GM18873 (cell line): ENCODE measurements around the gene ARL2BP.
"Not testable (repeated sequence)": the region's sequence is repeated elsewhere in the genome, so short reads cannot be mapped to it uniquely, and the experiment has no call there.

Source experiments
- ATAC-seq: cut with Tn5 transposase; IDR thresholded peaks from one replicate; pipeline ENCODE4 v1.9.1; 2021; ENCODE audit warnings: mild to moderate bottlenecking, moderate library complexity, moderate number of reproducible peaks; ENCODE audit not compliant: unreplicated experiment, low FRiP score

ARL2BP gene

GRCh38 chr16:57244767-57245471 lies at the start of gene ARL2BP:
TSS of gene ARL2BP (plus strand) at chr16:57245259. CDS start at chr16:57245368, 109 bp downstream.
- peak; percentile 88 for ATAC-seq

- ATAC-seq = no peak
Observed at GRCh38 chr16:57196286-57196685, 48.8 kb upstream of the ARL2BP start.

GRCh38 chr16:57196753-57197152 lies 48.3 kb upstream of the ARL2BP start:
- ATAC-seq = no peak

- ATAC-seq = not testable (repeated sequence)
Observed at GRCh38 chr16:57200321-57200720, 44.7 kb upstream of the ARL2BP start.

- ATAC-seq = not testable (repeated sequence)
Observed at GRCh38 chr16:57200926-57201325, 44.1 kb upstream of the ARL2BP start.

- ATAC-seq = no peak
Observed at GRCh38 chr16:57202095-57202886, 42.8 kb upstream of the ARL2BP start.

- ATAC-seq = no peak
Observed at GRCh38 chr16:57203451-57203850, 41.6 kb upstream of the ARL2BP start.

GRCh38 chr16:57204675-57205074 lies 40.4 kb upstream of the ARL2BP start:
- no peak for ATAC-seq

- no peak for ATAC-seq
Observed at GRCh38 chr16:57208926-57209325, 36.1 kb upstream of the ARL2BP start.

GRCh38 chr16:57209780-57210179 lies 35.3 kb upstream of the ARL2BP start:
- no peak for ATAC-seq

GRCh38 chr16:57213462-57213861 lies 31.6 kb upstream of the ARL2BP start:
- no peak for ATAC-seq

GRCh38 chr16:57216968-57217367 lies 28.1 kb upstream of the ARL2BP start:
- ATAC-seq = no peak

GRCh38 chr16:57223057-57223456 lies 22.0 kb upstream of the ARL2BP start:
- ATAC-seq = no peak

- no peak for ATAC-seq
Observed at GRCh38 chr16:57224651-57225335, 20.3 kb upstream of the ARL2BP start.

GRCh38 chr16:57225978-57226377 lies 19.1 kb upstream of the ARL2BP start:
- no peak for ATAC-seq

GRCh38 chr16:57226701-57227621 lies 18.1 kb upstream of the ARL2BP start:
- ATAC-seq = no peak

GRCh38 chr16:57229079-57229478 lies 16.0 kb upstream of the ARL2BP start:
- no peak for ATAC-seq

- no peak for ATAC-seq
Observed at GRCh38 chr16:57231821-57232350, 13.2 kb upstream of the ARL2BP start.

- no peak for ATAC-seq
Observed at GRCh38 chr16:57233944-57234706, 10.9 kb upstream of the ARL2BP start.
